Loucy (cell line): Measurements from ENCODE around the gene IL36B.

Experiments
- H2AFZ ChIP-seq: fragments of 200-600 bp; sonication (generic); 2 replicates; pipeline ENCODE4 v1.6.0; 2016; ENCODE audit warnings: antibody characterized with exemption, mild to moderate bottlenecking, low read length, moderate library complexity
- H3F3A ChIP-seq: fragments of 200-600 bp; 2 replicates; pipeline ENCODE4 v1.6.0; 2016; ENCODE audit warnings: antibody characterized with exemption, low read depth, mild to moderate bottlenecking
- H3K27me3 ChIP-seq: fragments of 200-600 bp; sonication (generic); 2 replicates; pipeline ENCODE4 v1.6.1; 2014; ENCODE audit warnings: low read length, mild to moderate bottlenecking; ENCODE audit not compliant: insufficient read depth, poor library complexity, severe bottlenecking
- H3K36me3 ChIP-seq: fragments of 200-600 bp; sonication (generic); 2 replicates; pipeline ENCODE4 v1.6.1; 2016; ENCODE audit warnings: low read length; ENCODE audit not compliant: insufficient read depth
- H3K4me1 ChIP-seq: fragments of 200-600 bp; sonication (generic); 2 replicates; pipeline ENCODE4 v1.5.1; 2014; ENCODE audit warnings: low read length, mild to moderate bottlenecking; ENCODE audit not compliant: insufficient read depth, poor library complexity, severe bottlenecking
- H3K4me2 ChIP-seq: fragments of 200-600 bp; sonication (generic); 2 replicates; pipeline ENCODE4 v1.6.0; 2014; ENCODE audit warnings: antibody characterized with exemption, low read length, low read depth, mild to moderate bottlenecking; ENCODE audit not compliant: poor library complexity, severe bottlenecking
- H3K4me3 ChIP-seq: fragments of 200-600 bp; sonication (generic); 2 replicates; pipeline ENCODE4 v1.5.1; 2014; ENCODE audit warnings: low read length, mild to moderate bottlenecking, mixed read lengths; ENCODE audit not compliant: poor library complexity, severe bottlenecking
- H3K79me2 ChIP-seq: fragments of 200-600 bp; sonication (generic); 2 replicates; pipeline ENCODE4 v1.6.1; 2014; ENCODE audit warnings: low read length; ENCODE audit not compliant: insufficient read depth
- H3K9ac ChIP-seq: fragments of 200-600 bp; sonication (generic); 2 replicates; pipeline ENCODE4 v1.6.0; 2014; ENCODE audit warnings: mild to moderate bottlenecking, low read depth, low read length, moderate library complexity; ENCODE audit not compliant: poor library complexity, severe bottlenecking
- H3K9me2 ChIP-seq: fragments of 200-600 bp; sonication (generic); replicated peaks from 2 replicates; pipeline ENCODE4 v1.6.1; 2016; ENCODE audit warnings: low read depth, low read length, mixed read lengths
- H3K9me3 ChIP-seq: fragments of 200-600 bp; sonication (generic); 2 replicates; pipeline ENCODE4 v1.6.1; 2014; ENCODE audit warnings: mild to moderate bottlenecking, antibody characterized with exemption, low read length, low read depth; ENCODE audit not compliant: insufficient read depth
- H4K20me1 ChIP-seq: fragments of 200-600 bp; sonication (generic); 2 replicates; pipeline ENCODE4 v1.6.0; 2014; ENCODE audit warnings: antibody characterized with exemption, low read length, mild to moderate bottlenecking; ENCODE audit not compliant: insufficient read depth, poor library complexity, severe bottlenecking
- EZH2phosphoT487 ChIP-seq: fragments of 200-600 bp; IDR thresholded peaks from 2 replicates; pipeline ENCODE4 v1.6.1; 2018; ENCODE audit warnings: antibody characterized with exemption, mild to moderate bottlenecking, moderate library complexity, borderline replicate concordance
- TF ChIP-seq, protein P1 (sequence below): fragments of 200-600 bp; sonication (generic); conservative IDR thresholded peaks from 2 replicates; pipeline ENCODE4 v1.5.1; 2014; ENCODE audit warnings: mild to moderate bottlenecking, antibody characterized with exemption, low read length

IL36B gene

DNA sequence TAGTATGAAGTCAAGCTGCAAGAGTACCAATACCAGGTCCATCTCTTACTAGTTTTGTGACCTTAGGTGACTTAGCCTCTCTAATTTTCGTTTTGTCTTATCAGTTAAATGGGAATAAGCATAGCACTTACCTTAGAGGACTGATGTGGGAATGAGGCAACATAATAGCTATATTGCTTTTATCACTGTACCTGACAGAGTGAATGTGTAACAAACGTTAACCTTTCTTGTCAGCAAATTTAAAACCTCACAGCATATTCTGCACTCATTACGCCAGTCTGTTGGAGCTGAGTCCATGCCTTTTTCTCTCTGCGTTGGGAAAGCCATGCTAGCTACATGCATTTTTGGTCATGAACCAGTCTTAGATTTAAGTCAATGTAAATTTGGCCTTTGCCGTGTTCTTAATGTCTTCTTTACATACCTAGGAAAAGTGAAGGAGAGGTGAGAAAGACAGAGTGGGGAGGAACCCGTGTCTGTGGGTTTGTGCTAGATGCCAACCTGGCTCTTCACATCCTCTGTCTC lies at the start of gene IL36B:
TSS of gene IL36B (minus strand) at position 472 of the 522 bp plus-strand sequence.
- no peak within 1 kb of the TSS for H3K4me2 ChIP-seq
- H3K79me2 ChIP-seq: no peaks in the 10 kb centered on the region
- H3K9ac ChIP-seq: no peak within 1 kb of the TSS
- no peaks in the 10 kb centered on the region for H3K9me2 ChIP-seq
- no peaks in the 10 kb centered on the region for H3F3A ChIP-seq
- no peak within 1 kb of the TSS for H2AFZ ChIP-seq
- no peaks in the 10 kb centered on the region; the same call in 1 of the 2 replicates for H3K9me3 ChIP-seq
- no peaks in the 10 kb centered on the region for H3K36me3 ChIP-seq
- H3K4me3 ChIP-seq: no peak within 1 kb of the TSS
- TF ChIP-seq, protein P1, sequence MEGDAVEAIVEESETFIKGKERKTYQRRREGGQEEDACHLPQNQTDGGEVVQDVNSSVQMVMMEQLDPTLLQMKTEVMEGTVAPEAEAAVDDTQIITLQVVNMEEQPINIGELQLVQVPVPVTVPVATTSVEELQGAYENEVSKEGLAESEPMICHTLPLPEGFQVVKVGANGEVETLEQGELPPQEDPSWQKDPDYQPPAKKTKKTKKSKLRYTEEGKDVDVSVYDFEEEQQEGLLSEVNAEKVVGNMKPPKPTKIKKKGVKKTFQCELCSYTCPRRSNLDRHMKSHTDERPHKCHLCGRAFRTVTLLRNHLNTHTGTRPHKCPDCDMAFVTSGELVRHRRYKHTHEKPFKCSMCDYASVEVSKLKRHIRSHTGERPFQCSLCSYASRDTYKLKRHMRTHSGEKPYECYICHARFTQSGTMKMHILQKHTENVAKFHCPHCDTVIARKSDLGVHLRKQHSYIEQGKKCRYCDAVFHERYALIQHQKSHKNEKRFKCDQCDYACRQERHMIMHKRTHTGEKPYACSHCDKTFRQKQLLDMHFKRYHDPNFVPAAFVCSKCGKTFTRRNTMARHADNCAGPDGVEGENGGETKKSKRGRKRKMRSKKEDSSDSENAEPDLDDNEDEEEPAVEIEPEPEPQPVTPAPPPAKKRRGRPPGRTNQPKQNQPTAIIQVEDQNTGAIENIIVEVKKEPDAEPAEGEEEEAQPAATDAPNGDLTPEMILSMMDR: no peak
- no peak for TF ChIP-seq EZH2phosphoT487
- no peaks in the 10 kb centered on the region for H3K4me1 ChIP-seq
- no peaks in the 10 kb centered on the region for H3K27me3 ChIP-seq
- no peaks in the 10 kb centered on the region for H4K20me1 ChIP-seq

DNA sequence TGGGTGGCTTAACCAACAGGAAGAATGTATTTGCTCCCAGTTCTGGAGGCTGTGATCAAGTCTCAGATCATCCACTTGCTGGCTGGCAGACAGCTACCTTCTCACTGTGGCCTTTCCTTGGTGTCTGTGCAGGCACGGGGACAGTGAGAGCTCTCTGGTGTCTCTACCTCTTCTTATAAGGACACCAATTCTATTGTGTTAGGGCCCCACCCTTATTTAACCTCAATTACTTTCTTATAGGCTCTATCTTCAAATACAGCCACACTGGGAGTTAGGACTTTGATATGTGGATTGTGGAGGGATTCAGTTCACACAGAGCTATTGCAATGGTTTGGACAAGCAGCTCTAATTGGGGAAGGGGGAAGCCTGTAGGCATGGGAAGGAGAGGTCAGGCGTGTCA lies 49.5 kb upstream of the IL36B start:
- Histone ChIP-seq H3K4me1 (no peaks in the 10 kb centered on the region), H3K9me3 (no peaks in the 10 kb centered on the region), H2AFZ (no peak overlapping the region), H4K20me1 (no peaks in the 10 kb centered on the region), H3K9me2 (0 out of 2 replicates have a peak, but pooled peaks cover 3% of the 10 kb centered on the region), H3K79me2 (no peaks in the 10 kb centered on the region), H3F3A (no peaks in the 10 kb centered on the region), H3K4me3 (no peak overlapping the region), H3K4me2 (no peak overlapping the region), H3K27me3 (no peaks in the 10 kb centered on the region), H3K9ac (no peak overlapping the region), H3K36me3 (no peaks in the 10 kb centered on the region)
- TF ChIP-seq EZH2phosphoT487: no peak
- TF ChIP-seq, protein P1: no peak

DNA sequence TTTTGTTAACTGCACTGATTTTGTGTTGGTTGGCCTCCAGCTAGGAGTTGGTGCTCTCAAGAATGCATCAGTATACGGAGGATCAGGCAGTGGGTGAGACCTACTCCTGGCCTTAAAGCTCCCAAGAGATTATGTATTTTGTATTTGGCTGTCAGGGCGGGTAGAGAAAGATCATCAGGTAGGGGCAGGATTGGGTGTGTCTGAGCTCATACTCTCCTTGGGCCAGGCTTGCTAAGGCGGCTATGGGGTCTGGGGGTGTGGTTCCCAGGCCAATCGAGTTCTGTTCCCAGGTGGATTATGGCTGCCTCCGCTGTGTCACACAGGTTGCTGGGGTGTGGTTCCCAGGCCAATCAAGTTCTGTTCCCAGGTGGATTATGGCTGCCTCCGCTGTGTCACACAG lies 45.9 kb upstream of the IL36B start:
- TF ChIP-seq, protein P1: no peak
- no peak for TF ChIP-seq EZH2phosphoT487
- H2AFZ ChIP-seq: no peak overlapping the region

More for the DNA sequence above, 45.9 kb upstream of the IL36B start:
- no peaks in the 10 kb centered on the region for H3K9me2 ChIP-seq
- H3K9me3 ChIP-seq: no peaks in the 10 kb centered on the region
- H3K4me2 ChIP-seq: no peak overlapping the region
- no peaks in the 10 kb centered on the region for H3F3A ChIP-seq
- H3K27me3 ChIP-seq: no peaks in the 10 kb centered on the region
- H3K36me3 ChIP-seq: no peaks in the 10 kb centered on the region
- H3K4me3 ChIP-seq: no peak overlapping the region
- H3K79me2 ChIP-seq: no peaks in the 10 kb centered on the region
- no peaks in the 10 kb centered on the region for H3K4me1 ChIP-seq
- H4K20me1 ChIP-seq: no peaks in the 10 kb centered on the region
- no peak overlapping the region for H3K9ac ChIP-seq
